HepG2 (cell line): ENCODE measurements around the gene HECTD3. TPM values are rescaled to one million over a fixed set of nuclear protein-coding genes. Genes with fewer than 3 reads are reported as not detected.

Experiments used
- ATF4 ChIP-seq, 2 experiments: fragments of 450-650 bp in 1 of 2; sonication (generic) in 1 of 2; formaldehyde crosslinking; IDR thresholded peaks; 2 replicates each; pipeline versions ENCODE4 v1.5.0 to v1.8.0; 2020 to 2022; ENCODE audit warnings: mild to moderate bottlenecking in 1 of 2, missing genetic modification reagents in 1 of 2
- ATF7-NPFF ChIP-seq: sonication (generic); formaldehyde crosslinking; IDR thresholded peaks from 2 replicates; pipeline ENCODE4 v1.8.1; 2023; ENCODE audit warnings: mild to moderate bottlenecking, low read depth, missing genetic modification reagents, moderate library complexity
- HOMEZ ChIP-seq: IDR thresholded peaks from 2 replicates; pipeline ENCODE4 v1.6.1; 2016; ENCODE audit warnings: low read depth
- IKZF5 ChIP-seq: IDR thresholded peaks from 2 replicates; pipeline ENCODE4 v1.6.1; 2018; ENCODE audit warnings: missing genetic modification reagents, mild to moderate bottlenecking, missing compliant biosample characterization
- JARID2 ChIP-seq: sonication (generic); formaldehyde crosslinking; IDR thresholded peaks from 2 replicates; pipeline ENCODE4 v1.8.1; 2023; ENCODE audit warnings: missing genetic modification reagents, inconsistent platforms; ENCODE audit not compliant: insufficient replicate concordance
- JDP2 ChIP-seq: sonication (generic); formaldehyde crosslinking; IDR thresholded peaks from 2 replicates; pipeline ENCODE4 v1.8.1; 2022; ENCODE audit warnings: missing genetic modification reagents, borderline replicate concordance
- MLLT10 ChIP-seq: sonication (generic); formaldehyde crosslinking; IDR thresholded peaks from 2 replicates; pipeline ENCODE4 v1.4.0; 2020; ENCODE audit warnings: missing genetic modification reagents
- REL ChIP-seq: sonication (generic); formaldehyde crosslinking; conservative IDR thresholded peaks from 2 replicates; pipeline ENCODE4 v1.8.0; 2022; ENCODE audit warnings: mild to moderate bottlenecking, missing genetic modification reagents, moderate library complexity
- SMARCE1 ChIP-seq: fragments of 450-650 bp; IDR thresholded peaks from 2 replicates; pipeline ENCODE4 v1.6.1; 2017; ENCODE audit warnings: borderline replicate concordance
- SSRP1 ChIP-seq: IDR thresholded peaks from 2 replicates; pipeline ENCODE4 v1.6.1; 2016; ENCODE audit warnings: control low read depth
- ZFP82 ChIP-seq: sonication (generic); formaldehyde crosslinking; IDR thresholded peaks from 2 replicates; pipeline ENCODE4 v1.5.1; 2020; ENCODE audit warnings: mild to moderate bottlenecking, missing genetic modification reagents, borderline replicate concordance
- ZFP91 ChIP-seq: sonication (generic); formaldehyde crosslinking; IDR thresholded peaks from 2 replicates; pipeline ENCODE4 v1.9.0; 2022; ENCODE audit warnings: missing genetic modification reagents, mild to moderate bottlenecking, borderline replicate concordance
- ZNF501 ChIP-seq: sonication (generic); formaldehyde crosslinking; IDR thresholded peaks from 2 replicates; pipeline ENCODE4 v1.5.1; 2020; ENCODE audit warnings: mild to moderate bottlenecking, moderate library complexity, missing genetic modification reagents
- ZNF503 ChIP-seq: sonication (generic); formaldehyde crosslinking; IDR thresholded peaks from 2 replicates; pipeline ENCODE4 v1.4.0; 2020; ENCODE audit warnings: missing genetic modification reagents
- ZNF691 ChIP-seq: sonication (generic); formaldehyde crosslinking; IDR thresholded peaks from 2 replicates; pipeline ENCODE4 v1.4.0; 2020; ENCODE audit warnings: missing genetic modification reagents, low read depth, mild to moderate bottlenecking, borderline replicate concordance
- ZNF710 ChIP-seq: sonication (generic); formaldehyde crosslinking; IDR thresholded peaks from 2 replicates; pipeline ENCODE4 v1.5.0; 2020; ENCODE audit warnings: mild to moderate bottlenecking, missing genetic modification reagents, borderline replicate concordance
- ZNF782 ChIP-seq: sonication (generic); formaldehyde crosslinking; IDR thresholded peaks from 2 replicates; pipeline ENCODE4 v1.4.0; 2020; ENCODE audit warnings: missing genetic modification reagents, mild to moderate bottlenecking, borderline replicate concordance
- ZNF850 ChIP-seq: sonication (generic); formaldehyde crosslinking; conservative IDR thresholded peaks from 2 replicates; pipeline ENCODE4 v1.9.0; 2021; ENCODE audit warnings: mild to moderate bottlenecking, missing genetic modification reagents
- polyA plus RNA-seq, 8 experiments: library from polyadenylated mRNA; depleted of rRNA in 3 of 8; stranded (reverse) in 7 of 8; unstranded in 1 of 8; fragments of >200 nt; fragmentation: Illumina TruSeq in 4 of 8; extraction: Trizol in 4 of 8; gene quantifications; 2 replicates each; pipeline versions ENCODE4 v1.2.1 to v1.2.3, GENCODE V29; 2011 to 2016; ENCODE audit warnings: low read depth in 4 of 8, missing spikeins in 1 of 8, mixed read lengths in 1 of 8; ENCODE audit not compliant: insufficient read depth in 1 of 8
- total RNA-seq, 5 experiments: library from RNA; depleted of rRNA; stranded (reverse); fragments of >200 nt; fragmentation: Illumina TruSeq; extraction: Trizol; gene quantifications; 2 replicates each; pipeline ENCODE4 v1.2.3, GENCODE V29; 2016; ENCODE audit warnings: low read depth in 1 of 5

Gene HECTD3
- total and polyA plus RNA-seq, 2 of the 13 experiments (the other 11 are each of a cell fraction or from before 2014, with no cell fraction given): 18.6 to 24.5 TPM

- no peak for TF ChIP-seq ZNF501
- TF ChIP-seq IKZF5 (CRISPR knock-in tag): peak; percentile 13; the same call in 1 of the 2 replicates
- no peak for TF ChIP-seq REL
- TF ChIP-seq SMARCE1: no peak
- TF ChIP-seq ZNF850: 0 out of 2 replicates have a peak, but pooled peaks have one; percentile 52
- no peak for TF ChIP-seq JDP2 (CRISPR knock-in tag)
- TF ChIP-seq ATF7-NPFF (CRISPR knock-in tag): no peak
- no peak for TF ChIP-seq ZNF782 (CRISPR knock-in tag)
- TF ChIP-seq ZFP91 (CRISPR knock-in tag): peak; percentile 45; the same call in 1 of the 2 replicates
- no peak for TF ChIP-seq ZNF710
- TF ChIP-seq ZNF691 (CRISPR knock-in tag): no peak
- no peak for TF ChIP-seq ZNF503 (CRISPR knock-in tag)
- 0 out of 2 replicates have a peak, but pooled peaks have one; percentile 5 for TF ChIP-seq SSRP1 (CRISPR knock-in tag)
- no peak for TF ChIP-seq JARID2 (CRISPR knock-in tag)
- no peak for TF ChIP-seq MLLT10 (CRISPR knock-in tag)
- TF ChIP-seq HOMEZ (CRISPR knock-in tag): peak; percentile 34; the same call in 1 of the 2 replicates
- no peak for TF ChIP-seq ATF4 (CRISPR knock-in tag; IDR thresholded peaks at IDR 0.05)
- TF ChIP-seq ZFP82: no peak
Measured at GRCh38 chr1:45012639-45013278, 1.6 kb upstream of the HECTD3 start (continued).
